Measurements from ENCODE around the gene PSMA7. TPM values are rescaled to one million over a fixed set of nuclear protein-coding genes. Genes with fewer than 3 reads are reported as not detected.
"Not testable (repeated sequence)": the region's sequence is repeated elsewhere in the genome, so short reads cannot be mapped to it uniquely, and the experiment has no call there.

PSMA7 gene
- total and polyA plus RNA-seq, 5 experiments from 2014 or later: 178 to 473 (median 362) TPM

GRCh38 chr20:62119591-62120364 lies 23.4 kb downstream of the PSMA7 start:
- Mint-ChIP-seq H3K4me3 (peak overlapping the region in 9 of 10 donors; percentile 28 to 91 (median 61)), H3K9me3 (peaks cover 0 to 22% (median 0%) of the 10 kb centered on the region in 9 donors), H3K4me1 (peaks cover 27 to 59% (median 55%) of the 10 kb centered on the region in 4 donors), H3K27me3 (no peaks in the 10 kb centered on the region), H3K36me3 (peaks cover 0 to 10% (median 8%) of the 10 kb centered on the region in 3 donors), H3K27ac (peak overlapping the region; percentile 65 to 98 (median 94))
- POLR2A ChIA-PET: interaction anchor here (0.7 to 6.8 kb wide), 4 partner anchors 16 to 52 kb away, joined by 3 to 158 read pairs (median 31); partner anchors contain the start of genes PSMA7, SS18L1 and TAF4
- DNase-seq: peak in 1 of 10 donors; percentile 53
- no peak for ATAC-seq

- Mint-ChIP-seq H3K4me1 (peaks cover 24 to 54% (median 48%) of the 10 kb centered on the region in 4 donors), H3K27ac (peak overlapping the region; percentile 14 to 98 (median 94)), H3K27me3 (no peaks in the 10 kb centered on the region), H3K36me3 (peaks cover 0 to 7% (median under 1%) of the 10 kb centered on the region in 3 donors), H3K9me3 (peaks cover 0 to 28% (median 0%) of the 10 kb centered on the region in 9 donors), H3K4me3 (peak overlapping the region; percentile 22 to 77 (median 46))
- ATAC-seq: no peak
- DNase-seq: peak in 2 of 10 donors; percentile 21 to 48
- POLR2A ChIA-PET: interaction anchor here (0.7 to 5.7 kb wide), 5 partner anchors 16 to 108 kb away, joined by 3 to 158 read pairs (median 3); partner anchors contain the start of gene TAF4
These were observed 24.1 kb downstream of the PSMA7 start for GRCh38 chr20:62119115-62119514.

- peaks cover 20 to 46% (median 41%) of the 10 kb centered on the region in 4 donors for H3K4me1 Mint-ChIP-seq
- H3K36me3 Mint-ChIP-seq: peaks cover 0 to 7% (median 0%) of the 10 kb centered on the region in 3 donors
- peaks cover 0 to 35% (median 0%) of the 10 kb centered on the region in 9 donors for H3K9me3 Mint-ChIP-seq
- H3K4me3 Mint-ChIP-seq: peak overlapping the region; percentile 38 to 83 (median 65)
- DNase-seq: peak in 1 of 10 donors; percentile 55
- POLR2A ChIA-PET: interaction anchor here (0.6 to 5.7 kb wide), 7 partner anchors 14 to 107 kb away, joined by 3 to 158 read pairs (median 4); partner anchors contain the start of genes PSMA7 and TAF4
- no peaks in the 10 kb centered on the region for H3K27me3 Mint-ChIP-seq
- H3K27ac Mint-ChIP-seq: peak overlapping the region; percentile 29 to 98 (median 94)
- ATAC-seq: no peak
These were observed 24.8 kb downstream of the PSMA7 start for GRCh38 chr20:62118113-62119043.

- DNase-seq (peak; percentile 59 to 94 (median 87)), ATAC-seq (peak; percentile 37 to 71)
- H3K27me3 Mint-ChIP-seq: no peaks in the 10 kb centered on the region
- peaks cover 0 to 10% (median 0%) of the 10 kb centered on the region in 3 donors for H3K36me3 Mint-ChIP-seq
- H3K9me3 Mint-ChIP-seq: peaks cover 0 to 42% (median 3%) of the 10 kb centered on the region in 9 donors
- H3K27ac Mint-ChIP-seq: peak overlapping the region; percentile 29 to 98 (median 94)
- peak overlapping the region; percentile 28 to 83 (median 65) for H3K4me3 Mint-ChIP-seq
- POLR2A ChIA-PET: interaction anchor here (1.1 to 5.7 kb wide), 3 partner anchors 20 to 50 kb away, joined by 3 to 158 read pairs (median 4); partner anchors contain the start of genes PSMA7 and TAF4
- H3K4me1 Mint-ChIP-seq: peaks cover 20 to 44% (median 38%) of the 10 kb centered on the region in 4 donors
These were observed 25.5 kb downstream of the PSMA7 start for GRCh38 chr20:62117658-62118057.

- no peaks in the 10 kb centered on the region for H3K27me3 Mint-ChIP-seq
- peaks cover 0 to 46% (median 3%) of the 10 kb centered on the region in 9 donors for H3K9me3 Mint-ChIP-seq
- peak overlapping the region; percentile 29 to 98 (median 94) for H3K27ac Mint-ChIP-seq
- peak overlapping the region in 9 of 10 donors; percentile 39 to 83 (median 67) for H3K4me3 Mint-ChIP-seq
- no peak for DNase-seq
- H3K36me3 Mint-ChIP-seq: peaks cover 0 to 10% (median 0%) of the 10 kb centered on the region in 3 donors
- ATAC-seq: no peak
- POLR2A ChIA-PET: interaction anchor here (1.4 to 5.7 kb wide), 2 partner anchors 26 to 50 kb away, joined by 4 to 158 read pairs; partner anchors contain the start of genes PSMA7 and TAF4
- peaks cover 20 to 44% (median 38%) of the 10 kb centered on the region in 4 donors for H3K4me1 Mint-ChIP-seq
These were observed 25.9 kb downstream of the PSMA7 start for GRCh38 chr20:62117362-62117646.

- POLR2A ChIA-PET: interaction anchor here (1.4 to 5.7 kb wide), 2 partner anchors 26 to 49 kb away, joined by 4 to 158 read pairs; partner anchors contain the start of genes PSMA7 and TAF4
- Mint-ChIP-seq H3K27ac (peak overlapping the region in 8 of 10 donors; percentile 29 to 98 (median 94)), H3K27me3 (no peaks in the 10 kb centered on the region), H3K4me1 (peaks cover 20 to 44% (median 38%) of the 10 kb centered on the region in 4 donors), H3K36me3 (peaks cover 0 to 10% (median 0%) of the 10 kb centered on the region in 3 donors), H3K9me3 (peaks cover 0 to 51% (median 3%) of the 10 kb centered on the region in 9 donors), H3K4me3 (peak overlapping the region in 5 of 10 donors; percentile 55 to 83 (median 67))
- DNase-seq: peak in 1 of 10 donors; percentile 37
- no peak for ATAC-seq
These were observed 26.4 kb downstream of the PSMA7 start for GRCh38 chr20:62116558-62117361.

- POLR2A ChIA-PET: interaction anchor here (0.9 kb wide), 1 partner anchor 49 kb away, joined by 3 read pairs; no protein-coding TSS in a partner anchor
- Mint-ChIP-seq H3K36me3 (peaks cover 0 to 14% (median 3%) of the 10 kb centered on the region in 3 donors), H3K4me1 (peaks cover 17 to 39% (median 34%) of the 10 kb centered on the region in 4 donors), H3K9me3 (peaks cover 0 to 58% (median 6%) of the 10 kb centered on the region in 9 donors), H3K27ac (peak overlapping the region in 4 of 10 donors; percentile 11 to 90 (median 54))
- peak in 1 of 10 donors; percentile 4 for DNase-seq
- ATAC-seq, H3K27me3 Mint-ChIP-seq, H3K4me3 Mint-ChIP-seq: not testable (repeated sequence)
These were observed 27.3 kb downstream of the PSMA7 start for GRCh38 chr20:62115800-62116407.

- H3K27me3 Mint-ChIP-seq: no peaks in the 10 kb centered on the region
- peak overlapping the region in 1 of 10 donors; percentile 45 for H3K4me3 Mint-ChIP-seq
- H3K4me1 Mint-ChIP-seq: peaks cover 13 to 30% (median 25%) of the 10 kb centered on the region in 4 donors
- peaks cover 2 to 17% (median 7%) of the 10 kb centered on the region in 3 donors for H3K36me3 Mint-ChIP-seq
- H3K9me3 Mint-ChIP-seq: peaks cover 0 to 67% (median 10%) of the 10 kb centered on the region in 9 donors
- POLR2A ChIA-PET: interaction anchor here (0.9 kb wide), 1 partner anchor 48 kb away, joined by 3 read pairs; no protein-coding TSS in a partner anchor
- ATAC-seq (no peak), DNase-seq (peak in 1 of 10 donors; percentile 43)
- peak overlapping the region in 1 of 10 donors; percentile 9 for H3K27ac Mint-ChIP-seq
These were observed 28.3 kb downstream of the PSMA7 start for GRCh38 chr20:62114894-62115293.

- Mint-ChIP-seq H3K27ac (no peak overlapping the region), H3K4me3 (no peak overlapping the region), H3K4me1 (peaks cover 1 to 12% (median 5%) of the 10 kb centered on the region in 4 donors), H3K36me3 (peaks cover 2 to 30% (median 25%) of the 10 kb centered on the region in 3 donors), H3K27me3 (no peaks in the 10 kb centered on the region), H3K9me3 (peaks cover under 1 to 88% (median 22%) of the 10 kb centered on the region in 9 donors)
- POLR2A ChIA-PET: interaction anchor here (0.7 to 1.8 kb wide), 3 partner anchors 9 to 49 kb away, joined by 3 to 6 read pairs (median 3); partner anchors contain the start of gene TAF4
- DNase-seq: peak in 1 of 10 donors; percentile 19
- ATAC-seq: no peak
These were observed 30.8 kb downstream of the PSMA7 start for GRCh38 chr20:62112368-62112767.

GRCh38 chr20:62111148-62111547 lies 32.0 kb downstream of the PSMA7 start:
- ATAC-seq: no peak
- H3K27ac Mint-ChIP-seq: peak overlapping the region in 2 of 10 donors; percentile 10 to 43
- POLR2A ChIA-PET: interaction anchor here (0.6 kb wide), 1 partner anchor 8 kb away, joined by 3 read pairs; no protein-coding TSS in a partner anchor
- peaks cover 0 to 3% (median under 1%) of the 10 kb centered on the region in 4 donors for H3K4me1 Mint-ChIP-seq
- peak in 1 of 10 donors; percentile 2 for DNase-seq
- H3K27me3 Mint-ChIP-seq: no peaks in the 10 kb centered on the region
- no peak overlapping the region for H3K4me3 Mint-ChIP-seq
- peaks cover 5 to 95% (median 30%) of the 10 kb centered on the region in 9 donors for H3K9me3 Mint-ChIP-seq
- H3K36me3 Mint-ChIP-seq: peaks cover 4 to 33% (median 32%) of the 10 kb centered on the region in 3 donors

Measured in naive thymus-derived CD8-positive, alpha-beta T cell (primary cell).